Activated T-helper 1 cell treated with anti-CD3 and anti-CD28 coated beads, Interleukin-2, amount 50 U/mL, for 16 hours (primary cell): Measurements from ENCODE around the gene XXYLT1.
"Not testable (repeated sequence)": the region's sequence is repeated elsewhere in the genome, so short reads cannot be mapped to it uniquely, and the experiment has no call there.

ENCODE experiments used
- DNase-seq, 2 donors: peaks; one replicate each; pipeline ENCODE4 v3.0.0-alpha.2; 2020; ENCODE audit warnings: low read depth in 1 of 2, low spot score in 1 of 2

XXYLT1 gene

GRCh38 chr3:195270817-195271409 lies at the start of gene XXYLT1:
TSS of gene XXYLT1 (minus strand) at chr3:195271159. CDS start at chr3:195271058, 101 bp downstream.
- DNase-seq = peak; percentile 82 to 84

- DNase-seq = no peak
Observed at GRCh38 chr3:195319060-195319459, 48.1 kb upstream of the XXYLT1 start.

- no peak for DNase-seq
Observed at GRCh38 chr3:195312714-195313113, 41.8 kb upstream of the XXYLT1 start.

GRCh38 chr3:195307711-195308110 lies 36.8 kb upstream of the XXYLT1 start:
- no peak for DNase-seq

- DNase-seq = no peak
Observed at GRCh38 chr3:195306369-195306768, 35.4 kb upstream of the XXYLT1 start.

GRCh38 chr3:195302431-195302830 lies 31.5 kb upstream of the XXYLT1 start:
- DNase-seq = no peak

GRCh38 chr3:195297446-195297845 lies 26.5 kb upstream of the XXYLT1 start:
- no peak for DNase-seq

GRCh38 chr3:195296662-195297061 lies 25.7 kb upstream of the XXYLT1 start:
- no peak for DNase-seq

GRCh38 chr3:195291121-195291520 lies 20.2 kb upstream of the XXYLT1 start:
- no peak for DNase-seq

- DNase-seq = not testable (repeated sequence)
Observed at GRCh38 chr3:195290643-195291042, 19.7 kb upstream of the XXYLT1 start.

- DNase-seq = no peak
Observed at GRCh38 chr3:195286115-195286872, 15.3 kb upstream of the XXYLT1 start.

GRCh38 chr3:195285372-195285771 lies 14.4 kb upstream of the XXYLT1 start:
- no peak for DNase-seq

- DNase-seq = no peak
Observed at GRCh38 chr3:195284842-195285241, 13.9 kb upstream of the XXYLT1 start.

GRCh38 chr3:195282961-195283360 lies 12.0 kb upstream of the XXYLT1 start:
- DNase-seq = no peak

GRCh38 chr3:195274259-195274966 lies 3.5 kb upstream of the XXYLT1 start:
- no peak for DNase-seq

- DNase-seq = peak; percentile 81
Observed at GRCh38 chr3:195271410-195272243, 668 bp upstream of the XXYLT1 start.

GRCh38 chr3:195270079-195270816 lies 711 bp downstream of the XXYLT1 start:
- peak in 1 of 2 donors; percentile 22 for DNase-seq

GRCh38 chr3:195269375-195270078 lies 1.4 kb downstream of the XXYLT1 start:
- DNase-seq = no peak

- DNase-seq = no peak
Observed at GRCh38 chr3:195268576-195269309, 2.2 kb downstream of the XXYLT1 start.
